Measurements from ENCODE around the gene COX7B2.

Gene COX7B2

GRCh38 chr4:46730075-46730474 lies 179.0 kb downstream of the COX7B2 start:
- in situ Hi-C loops (cut with HindIII; ENCODE audit: low sequenced_read_pairs), result no loop called here

DNA sequence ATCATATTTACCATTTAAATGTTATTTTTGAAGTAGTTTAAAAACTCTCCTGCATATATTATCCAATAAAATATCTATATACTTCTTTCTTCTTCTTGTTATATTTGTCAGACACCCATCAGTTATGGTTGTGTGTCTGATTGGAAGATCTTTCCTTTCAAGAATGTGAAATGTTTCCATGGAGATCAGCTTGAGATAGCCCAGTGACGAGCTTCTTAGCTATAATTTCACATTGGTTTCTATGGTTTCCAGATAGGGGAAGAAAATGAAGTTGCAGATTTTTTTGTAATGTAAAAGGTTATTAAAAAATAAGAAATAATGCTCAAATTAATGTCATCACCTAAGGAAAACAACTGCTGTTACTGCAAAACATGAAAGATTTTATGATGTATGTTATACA lies 189.0 kb downstream of the COX7B2 start:
- in situ Hi-C loops (cut with HindIII; ENCODE audit: low sequenced_read_pairs), result no loop called here

GRCh38 chr4:46717950-46718349 lies 191.1 kb downstream of the COX7B2 start:
- in situ Hi-C loops (cut with HindIII; ENCODE audit: low sequenced_read_pairs), result no loop called here

DNA sequence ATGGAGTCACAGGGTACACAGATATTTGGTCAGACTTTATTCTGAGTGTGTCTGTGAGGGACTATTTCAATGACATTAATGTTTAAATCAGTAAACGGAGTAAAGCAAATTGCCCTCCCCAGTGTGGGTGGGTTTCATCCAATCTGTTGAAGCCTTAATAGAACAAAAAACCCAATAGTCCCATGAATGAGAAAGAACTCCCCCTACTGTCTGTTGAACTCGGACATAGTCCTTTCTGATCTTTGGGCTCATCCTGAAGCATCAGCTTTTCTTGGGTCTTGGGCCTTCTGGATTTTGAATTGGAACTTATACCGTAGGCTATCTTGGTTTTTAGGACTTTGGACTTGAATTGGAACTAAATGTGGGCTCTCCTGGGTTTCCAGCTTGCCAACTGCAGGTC lies 193.6 kb downstream of the COX7B2 start:
- in situ Hi-C loops (cut with HindIII; ENCODE audit: low sequenced_read_pairs), result no loop called here

DNA sequence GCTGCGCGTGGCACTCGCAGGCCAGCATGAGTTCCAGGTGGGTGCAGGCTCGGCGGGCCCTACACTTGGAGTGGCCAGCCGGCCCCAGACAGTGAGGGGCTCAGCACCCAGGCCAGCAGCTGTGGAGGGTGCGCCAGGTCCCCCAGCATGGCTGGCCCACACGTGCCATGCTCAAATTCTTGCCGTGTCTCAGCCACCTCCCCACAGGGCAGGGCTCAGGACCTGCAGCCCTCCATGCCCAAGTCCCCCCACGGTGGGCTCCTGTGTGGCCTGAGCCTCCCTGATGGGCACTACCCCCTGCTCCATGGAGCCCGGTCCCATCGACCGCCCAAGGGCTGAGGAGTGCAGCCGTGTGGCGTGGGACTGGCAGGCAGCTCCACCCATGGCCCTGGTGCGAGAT lies 210.2 kb downstream of the COX7B2 start:
- in situ Hi-C loops (cut with HindIII; ENCODE audit: low sequenced_read_pairs), result no loop called here
